Activated CD8-positive, alpha-beta memory T cell treated with anti-CD3 and anti-CD28 coated beads for 1 hour (primary cell): ENCODE measurements around the gene RITA1.

Experiments used
- DNase-seq, 2 donors: peaks; one replicate each; pipeline ENCODE4 v3.0.0-alpha.2; 2020; ENCODE audit warnings: low read depth in 1 of 2; ENCODE audit errors: extremely low read depth in 1 of 2

The RITA1 gene

GRCh38 chr12:113173081-113173698 lies 12.3 kb upstream of the RITA1 start:
- no peak for DNase-seq

GRCh38 chr12:113174461-113175384 lies 10.8 kb upstream of the RITA1 start:
- peak; percentile 31 to 57 for DNase-seq

- DNase-seq: no peak
Observed at GRCh38 chr12:113179023-113179422, 6.5 kb upstream of the RITA1 start.

- no peak for DNase-seq
Observed at GRCh38 chr12:113180333-113180732, 5.2 kb upstream of the RITA1 start.

- no peak for DNase-seq
Observed at GRCh38 chr12:113181975-113182374, 3.5 kb upstream of the RITA1 start.

GRCh38 chr12:113183030-113183589 lies 2.4 kb upstream of the RITA1 start:
- no peak for DNase-seq

- peak in 1 of 2 donors; percentile 45 for DNase-seq
Observed at GRCh38 chr12:113184098-113184899, 1.2 kb upstream of the RITA1 start.

- DNase-seq: peak; percentile 62 to 74
Observed at GRCh38 chr12:113184900-113185179, 681 bp upstream of the RITA1 start.

- no peak for DNase-seq
Observed at GRCh38 chr12:113186033-113186365, 478 bp downstream of the RITA1 start.

GRCh38 chr12:113186666-113187325 lies 1.3 kb downstream of the RITA1 start:
- DNase-seq: no peak

- DNase-seq: no peak
Observed at GRCh38 chr12:113189361-113189760, 3.8 kb downstream of the RITA1 start.

- no peak for DNase-seq
Observed at GRCh38 chr12:113190761-113191160, 5.2 kb downstream of the RITA1 start.

- DNase-seq: no peak
Observed at GRCh38 chr12:113191227-113191626, 5.7 kb downstream of the RITA1 start.

- DNase-seq: no peak
Observed at GRCh38 chr12:113194971-113195391, 9.5 kb downstream of the RITA1 start.

- DNase-seq: no peak
Observed at GRCh38 chr12:113195598-113195997, 10.1 kb downstream of the RITA1 start.

GRCh38 chr12:113196582-113196981 lies 11.1 kb downstream of the RITA1 start:
- DNase-seq: no peak

- DNase-seq: no peak
Observed at GRCh38 chr12:113196990-113197389, 11.5 kb downstream of the RITA1 start.

GRCh38 chr12:113197518-113198077 lies 12.1 kb downstream of the RITA1 start:
- no peak for DNase-seq

- no peak for DNase-seq
Observed at GRCh38 chr12:113198296-113198695, 12.8 kb downstream of the RITA1 start.

- no peak for DNase-seq
Observed at GRCh38 chr12:113200021-113200797, 14.7 kb downstream of the RITA1 start.
